H9 (cell line): ENCODE measurements around the gene LRRC26. TPM values are rescaled to one million over a fixed set of nuclear protein-coding genes. Genes with fewer than 3 reads are reported as not detected.

ENCODE experiments used
- DNase-seq: peaks from one replicate; pipeline ENCODE4 v3.0.0-alpha.2; 2017
- H2AFZ ChIP-seq: one replicate; pipeline ENCODE4 v1.6.1; 2013; ENCODE audit warnings: mild to moderate bottlenecking, low read length, control low read depth, moderate library complexity
- H2AK5ac ChIP-seq: 2 replicates; pipeline ENCODE4 v1.6.1; 2013; ENCODE audit warnings: low read length, control low read depth, mixed read lengths; ENCODE audit not compliant: insufficient read length
- H2BK120ac ChIP-seq: one replicate; pipeline ENCODE4 v1.6.1; 2013; ENCODE audit warnings: low read depth, mild to moderate bottlenecking, low read length, control low read depth, inconsistent platforms; ENCODE audit not compliant: poor library complexity, severe bottlenecking
- H2BK12ac ChIP-seq: 2 replicates; pipeline ENCODE4 v1.6.1; 2013; ENCODE audit warnings: low read length, control low read depth, mixed read lengths, low read depth; ENCODE audit not compliant: insufficient read length
- H2BK15ac ChIP-seq: 2 replicates; pipeline ENCODE4 v1.6.1; 2013; ENCODE audit warnings: low read depth, low read length, control low read depth
- H2BK20ac ChIP-seq: one replicate; pipeline ENCODE4 v1.6.1; 2013; ENCODE audit warnings: low read depth, mild to moderate bottlenecking, low read length, control low read depth, inconsistent platforms; ENCODE audit not compliant: poor library complexity, severe bottlenecking
- H2BK5ac ChIP-seq: 2 replicates; pipeline ENCODE4 v1.6.1; 2013; ENCODE audit warnings: low read length, control low read depth, mixed read lengths; ENCODE audit not compliant: insufficient read length
- H3K14ac ChIP-seq: 2 replicates; pipeline ENCODE4 v1.6.1; 2013; ENCODE audit warnings: low read length, control low read depth; ENCODE audit not compliant: insufficient read depth
- H3K18ac ChIP-seq: 2 replicates; pipeline ENCODE4 v1.6.1; 2013; ENCODE audit warnings: low read depth, mild to moderate bottlenecking, mixed read lengths, low read length, control low read depth; ENCODE audit not compliant: insufficient read length
- H3K23ac ChIP-seq: 2 replicates; pipeline ENCODE4 v1.6.1; 2013; ENCODE audit warnings: low read length, control low read depth, mixed read lengths, low read depth; ENCODE audit not compliant: insufficient read length
- H3K23me2 ChIP-seq: 2 replicates; pipeline ENCODE4 v1.6.1; 2013; ENCODE audit warnings: low read depth, mild to moderate bottlenecking, mixed read lengths, low read length, control low read depth; ENCODE audit not compliant: insufficient read length, poor library complexity, severe bottlenecking
- H3K27ac ChIP-seq: 2 replicates; pipeline ENCODE4 v1.5.1; 2013; ENCODE audit warnings: low read length, control low read depth, mixed read lengths, low read depth; ENCODE audit not compliant: insufficient read length
- H3K27me3 ChIP-seq: 2 replicates; pipeline ENCODE4 v1.6.1; 2013; ENCODE audit warnings: low read length, control low read depth, inconsistent platforms; ENCODE audit not compliant: insufficient read depth
- H3K4ac ChIP-seq: 2 replicates; pipeline ENCODE4 v1.6.1; 2013; ENCODE audit warnings: low read depth, mild to moderate bottlenecking, control low read depth, inconsistent platforms, low read length, moderate library complexity
- H3K4me1 ChIP-seq: 2 replicates; pipeline ENCODE4 v1.6.1; 2013; ENCODE audit warnings: low read length, control low read depth, inconsistent platforms; ENCODE audit not compliant: insufficient read depth
- H3K4me2 ChIP-seq: 2 replicates; pipeline ENCODE4 v1.6.1; 2013; ENCODE audit warnings: low read length, control low read depth, mixed read lengths; ENCODE audit not compliant: insufficient read length, insufficient read depth
- H3K56ac ChIP-seq: 2 replicates; pipeline ENCODE4 v1.6.1; 2013; ENCODE audit warnings: low read depth, mild to moderate bottlenecking, mixed read lengths, low read length, control low read depth; ENCODE audit not compliant: insufficient read length
- H3K79me1 ChIP-seq: 2 replicates; pipeline ENCODE4 v1.6.1; 2013; ENCODE audit warnings: low read depth, mild to moderate bottlenecking, moderate library complexity, low read length, control low read depth, inconsistent platforms; ENCODE audit not compliant: insufficient read depth, poor library complexity, severe bottlenecking
- H3K79me2 ChIP-seq: 2 replicates; pipeline ENCODE4 v1.6.1; 2013; ENCODE audit warnings: low read length, control low read depth, inconsistent platforms; ENCODE audit not compliant: insufficient read depth
- H3K9ac ChIP-seq: 2 replicates; pipeline ENCODE4 v1.6.1; 2013; ENCODE audit warnings: low read length, control low read depth, mixed read lengths; ENCODE audit not compliant: insufficient read length; ENCODE audit errors: extremely low read depth
- H3K9me3 ChIP-seq: one replicate; pipeline ENCODE4 v1.6.1; 2013; ENCODE audit warnings: low read depth, low read length, inconsistent platforms; ENCODE audit not compliant: control insufficient read depth
- H3T11ph ChIP-seq: one replicate; pipeline ENCODE4 v1.6.1; 2013; ENCODE audit warnings: mild to moderate bottlenecking, low read length, control low read depth, inconsistent platforms
- H4K20me1 ChIP-seq: one replicate; pipeline ENCODE4 v1.6.1; 2013; ENCODE audit not compliant: control insufficient read depth, insufficient read length, insufficient read depth
- H4K5ac ChIP-seq: 2 replicates; pipeline ENCODE4 v1.6.1; 2013; ENCODE audit warnings: low read depth, mild to moderate bottlenecking, mixed read lengths, low read length, control low read depth; ENCODE audit not compliant: insufficient read length
- H4K8ac ChIP-seq: replicated peaks from 2 replicates; pipeline ENCODE4 v1.6.1; 2013; ENCODE audit warnings: low read length, control low read depth, mixed read lengths, low read depth; ENCODE audit not compliant: insufficient read length
- H4K91ac ChIP-seq: 2 replicates; pipeline ENCODE4 v1.6.1; 2013; ENCODE audit warnings: low read depth, mild to moderate bottlenecking, moderate library complexity, mixed read lengths, low read length, control low read depth; ENCODE audit not compliant: insufficient read length
- H3K27ac Mint-ChIP-seq, 3 experiments: 2 replicates in 2 of 3; 3 replicates in 1 of 3; pipeline ENCODE4 v1.8.0; 2020 to 2021; ENCODE audit warnings: mixed read lengths in 3 of 3, mild to moderate bottlenecking in 1 of 3, moderate library complexity in 1 of 3
- H3K27me3 Mint-ChIP-seq: 2 replicates; pipeline ENCODE4 v1.8.0; 2021; ENCODE audit warnings: low read depth, mild to moderate bottlenecking, moderate library complexity, mixed read lengths
- H3K36me3 Mint-ChIP-seq, 3 experiments: 2 replicates in 2 of 3; 3 replicates in 1 of 3; pipeline ENCODE4 v1.8.0; 2020 to 2021; ENCODE audit warnings: low read depth in 3 of 3, mixed read lengths in 3 of 3; ENCODE audit not compliant: insufficient read depth in 1 of 3
- H3K4me1 Mint-ChIP-seq, 2 experiments: 2 replicates each; pipeline ENCODE4 v1.8.0; 2020; ENCODE audit warnings: mixed read lengths in 2 of 2
- H3K4me3 Mint-ChIP-seq, 2 experiments: 2 replicates in 1 of 2; 3 replicates in 1 of 2; pipeline ENCODE4 v1.8.0; 2020 to 2021; ENCODE audit warnings: mild to moderate bottlenecking in 2 of 2, mixed read lengths in 2 of 2, moderate library complexity in 1 of 2
- H3K9me3 Mint-ChIP-seq, 2 experiments: 2 replicates in 1 of 2; 3 replicates in 1 of 2; pipeline ENCODE4 v1.8.0; 2020; ENCODE audit warnings: mild to moderate bottlenecking in 2 of 2, mixed read lengths in 2 of 2, moderate library complexity in 1 of 2
- CTCF ChIP-seq: fragments of 200-600 bp; sonication (generic); conservative IDR thresholded peaks from 3 replicates; pipeline ENCODE4 v1.8.0; 2021; ENCODE audit warnings: antibody characterized with exemption, mild to moderate bottlenecking
- WGBS: extraction: QIAGEN DNeasy Blood & Tissue Kit; methylation state at CpG from one replicate; pipeline ENCODE4 v1.1.7; 2013; ENCODE audit warnings: missing lambda C conversion rate, low lambda C conversion rate, mixed read lengths; ENCODE audit not compliant: insufficient read length; ENCODE audit errors: extremely low coverage; 5-methylcytosine and 5-hydroxymethylcytosine counted together
- total RNA-seq: library from RNA; stranded (reverse); gene quantifications from 2 replicates; pipeline ENCODE4 v1.2.1, GENCODE V29; 2021

Gene LRRC26
- total RNA-seq, 1 experiment from 2014 or later, result 0.96 TPM

- H3K36me3 Mint-ChIP-seq, result no peaks in the 10 kb centered on the region
- no CpG with 5 or more reads among the region's 19 CpGs for WGBS
- H3K4me1 ChIP-seq, result no peaks in the 10 kb centered on the region; the same call in 1 of the 2 replicates
Observed at GRCh38 chr9:137148661-137149060, 21.2 kb downstream of the LRRC26 start.

More at GRCh38 chr9:137148661-137149060, 21.2 kb downstream of the LRRC26 start:
- no peak for DNase-seq
- H2AK5ac ChIP-seq, result no peak overlapping the region
- H3K4me2 ChIP-seq, result no peak overlapping the region
- H2AFZ ChIP-seq, result no peak overlapping the region
- H4K8ac ChIP-seq, result no peak overlapping the region
- H3K9ac ChIP-seq, result no peak overlapping the region
- no peak overlapping the region for H2BK20ac ChIP-seq
- H3K27ac Mint-ChIP-seq, result no peak overlapping the region
- no peaks in the 10 kb centered on the region for H3K79me1 ChIP-seq
- peaks cover 35% of the 10 kb centered on the region for H3K27me3 Mint-ChIP-seq
- no peak overlapping the region for H4K5ac ChIP-seq
- no peak for TF ChIP-seq CTCF
- no peak overlapping the region for H3T11ph ChIP-seq
- no peak overlapping the region for H2BK120ac ChIP-seq
- no peaks in the 10 kb centered on the region for H3K9me3 ChIP-seq
- no peak overlapping the region for H3K56ac ChIP-seq
- H3K23ac ChIP-seq, result no peak overlapping the region
- no peak overlapping the region; the same call in 1 of the 2 replicates for H3K14ac ChIP-seq
- no peak overlapping the region for H3K27ac ChIP-seq
- H3K4me1 Mint-ChIP-seq, result peaks cover 0 to 11% of the 10 kb centered on the region in 2 experiments; a peak in 2 of 4 replicates
- no peak overlapping the region for H3K4me3 Mint-ChIP-seq
- H3K79me2 ChIP-seq, result no peaks in the 10 kb centered on the region
- no peak overlapping the region for H2BK15ac ChIP-seq
- no peaks in the 10 kb centered on the region for H3K27me3 ChIP-seq
- H3K18ac ChIP-seq, result no peak overlapping the region
- H4K91ac ChIP-seq, result no peak overlapping the region
- H2BK5ac ChIP-seq, result no peak overlapping the region
- no peaks in the 10 kb centered on the region for H3K23me2 ChIP-seq
- H2BK12ac ChIP-seq, result no peak overlapping the region
- H3K9me3 Mint-ChIP-seq, result no peaks in the 10 kb centered on the region; a peak in 2 of 5 replicates
- H4K20me1 ChIP-seq, result no peaks in the 10 kb centered on the region
- no peak overlapping the region for H3K4ac ChIP-seq
